GM10266 (cell line): ENCODE data around the gene SNAP23.

ENCODE experiments used
- DNase-seq: peaks from one replicate; pipeline ENCODE4 v3.0.0; 2012; ENCODE audit errors: extremely low spot score
- CTCF ChIP-seq: IDR thresholded peaks from 2 replicates; pipeline ENCODE4 v1.5.1; 2012; ENCODE audit warnings: mild to moderate bottlenecking, low read depth; ENCODE audit not compliant: control insufficient read depth, insufficient read depth; ENCODE audit errors: missing control alignments

SNAP23 gene

GRCh38 chr15:42510258-42511006, 15.0 kb downstream of the SNAP23 start:
- TF ChIP-seq CTCF: no peak
- DNase-seq: no peak

GRCh38 chr15:42511007-42511391, 15.6 kb downstream of the SNAP23 start:
- no peak for DNase-seq
- TF ChIP-seq CTCF: no peak

- TF ChIP-seq CTCF: no peak
- no peak for DNase-seq
These were observed 27.9 kb downstream of the SNAP23 start for GRCh38 chr15:42523331-42523730.

GRCh38 chr15:42528970-42529369, 33.5 kb downstream of the SNAP23 start:
- no peak for TF ChIP-seq CTCF
- no peak for DNase-seq

- TF ChIP-seq CTCF: no peak
- DNase-seq: no peak
These were observed 37.8 kb downstream of the SNAP23 start for GRCh38 chr15:42533246-42533645.

GRCh38 chr15:42544853-42545629, 49.6 kb downstream of the SNAP23 start:
- DNase-seq: no peak
- TF ChIP-seq CTCF: no peak

GRCh38 chr15:42547918-42548248, 52.4 kb downstream of the SNAP23 start:
- DNase-seq: no peak
- no peak for TF ChIP-seq CTCF
